NB4 (cell line): Measurements from ENCODE around the gene ONECUT2.

Experiments used
- CTCF ChIP-seq: IDR thresholded peaks from one replicate; pipeline ENCODE4 v1.5.1; 2012; ENCODE audit warnings: low read depth, low read length
- MYC ChIP-seq: IDR thresholded peaks from 2 replicates; pipeline ENCODE4 v1.6.1; 2011; ENCODE audit warnings: low read depth, low read length
- POLR2A ChIP-seq: IDR thresholded peaks from 2 replicates; pipeline ENCODE4 v1.6.1; 2011; ENCODE audit warnings: mild to moderate bottlenecking; ENCODE audit not compliant: insufficient read length; ENCODE audit errors: extremely low read depth

GRCh38 chr18:57455576-57456129 is 20.5 kb downstream of the ONECUT2 start:
- TF ChIP-seq CTCF (no peak), POLR2A (no peak), MYC (no peak)
